Activated CD8-positive, alpha-beta memory T cell treated with anti-CD3 and anti-CD28 coated beads for 48 hours (primary cell): ENCODE data around the gene SEMA3G.

Experiments
- DNase-seq, 3 experiments: peaks; one replicate each; pipeline ENCODE4 v3.0.0-alpha.2; 2020; ENCODE audit warnings: low read depth in 2 of 3, low spot score in 2 of 3

SEMA3G gene

GRCh38 chr3:52444860-52445793 lies at the start of gene SEMA3G:
SEMA3G (minus strand) TSS chr3:52445103; CDS start chr3:52445027, 76 bp downstream.
- DNase-seq, result peak in 2 of 3 experiments; percentile 49 to 52

- DNase-seq, result no peak
Measured at GRCh38 chr3:52494445-52494844, 49.5 kb upstream of the SEMA3G start.

DNA sequence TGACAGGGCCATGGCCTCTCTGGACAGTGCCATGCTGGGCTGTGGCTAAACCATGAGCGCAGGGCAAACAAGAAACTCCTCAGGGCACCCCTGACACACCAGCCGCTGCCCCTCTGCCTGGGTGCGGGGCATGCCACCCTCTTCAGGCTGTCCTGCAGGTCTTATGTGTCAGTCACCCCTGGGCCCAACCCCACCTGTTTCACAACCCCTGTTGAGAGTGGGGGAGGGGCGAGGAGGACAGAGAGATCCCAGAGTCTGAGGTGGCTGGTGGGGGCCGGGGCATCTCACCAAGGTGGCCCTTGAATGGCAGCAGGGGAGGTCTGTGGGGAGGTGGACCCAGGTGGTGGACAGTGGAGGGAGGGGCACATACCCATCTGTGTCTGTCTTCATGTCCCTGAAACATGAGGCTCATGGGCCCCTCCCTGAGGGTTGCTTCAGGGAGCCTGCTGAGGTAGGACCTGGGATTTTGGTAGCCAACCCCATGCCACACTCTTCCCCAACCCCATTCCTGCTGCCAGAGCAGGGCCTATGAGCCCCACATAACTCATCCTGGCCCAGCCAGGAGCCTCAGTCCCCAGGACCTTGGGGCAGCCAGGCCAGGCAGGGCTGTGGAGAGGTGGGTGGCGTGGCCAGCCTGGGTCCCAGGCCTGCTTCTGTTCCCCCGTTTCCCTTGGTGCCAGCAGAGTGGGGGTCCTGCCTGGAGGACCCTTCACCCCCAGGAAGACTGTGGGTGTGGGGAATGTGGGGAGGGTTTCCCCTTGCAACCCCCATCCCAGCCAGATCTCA lies 48.5 kb upstream of the SEMA3G start:
- DNase-seq, result no peak

GRCh38 chr3:52492059-52492458 lies 47.2 kb upstream of the SEMA3G start:
- no peak for DNase-seq

GRCh38 chr3:52490939-52491526 lies 46.1 kb upstream of the SEMA3G start:
- DNase-seq, result no peak

DNA sequence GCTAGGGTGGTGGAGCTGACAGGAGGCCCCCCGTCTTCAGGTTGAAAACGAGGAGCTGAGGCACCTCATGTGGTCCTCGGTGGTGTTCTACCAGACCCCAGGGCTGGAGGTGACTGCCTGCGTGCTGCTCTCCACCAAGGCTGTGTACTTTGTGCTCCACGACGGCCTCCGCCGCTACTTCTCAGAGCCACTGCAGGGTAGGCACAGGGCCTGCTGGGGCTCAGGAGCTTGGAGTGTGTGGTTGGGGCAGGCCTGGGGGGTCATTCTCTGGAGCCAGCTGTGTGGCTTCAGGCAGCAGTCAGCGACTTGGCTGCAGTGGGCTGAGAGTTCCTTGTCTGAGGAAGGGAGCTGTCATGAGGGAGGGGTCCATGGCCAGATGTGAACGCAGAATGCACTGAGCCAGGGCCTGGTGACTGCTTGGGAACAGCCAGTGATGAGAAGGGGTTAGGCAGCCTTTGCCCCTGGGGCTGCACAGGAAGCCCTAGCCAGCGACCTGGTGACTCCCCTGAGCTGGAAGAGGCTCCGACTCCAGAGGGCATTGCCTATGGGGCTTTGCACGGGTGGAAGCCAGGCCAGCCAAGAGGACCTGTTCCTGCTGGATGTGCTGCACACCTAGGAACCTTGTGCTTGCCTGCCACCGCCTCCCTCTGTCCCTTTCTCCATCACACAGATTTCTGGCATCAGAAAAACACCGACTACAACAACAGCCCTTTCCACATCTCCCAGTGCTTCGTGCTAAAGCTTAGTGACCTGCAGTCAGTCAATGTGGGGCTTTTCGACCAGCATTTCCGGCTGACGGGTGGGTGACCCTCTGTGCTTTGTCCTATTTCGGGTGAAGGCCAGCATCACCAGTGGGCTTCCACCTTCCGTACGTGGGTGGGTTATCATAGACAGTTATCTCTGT lies 45.4 kb upstream of the SEMA3G start:
- DNase-seq, result no peak

DNA sequence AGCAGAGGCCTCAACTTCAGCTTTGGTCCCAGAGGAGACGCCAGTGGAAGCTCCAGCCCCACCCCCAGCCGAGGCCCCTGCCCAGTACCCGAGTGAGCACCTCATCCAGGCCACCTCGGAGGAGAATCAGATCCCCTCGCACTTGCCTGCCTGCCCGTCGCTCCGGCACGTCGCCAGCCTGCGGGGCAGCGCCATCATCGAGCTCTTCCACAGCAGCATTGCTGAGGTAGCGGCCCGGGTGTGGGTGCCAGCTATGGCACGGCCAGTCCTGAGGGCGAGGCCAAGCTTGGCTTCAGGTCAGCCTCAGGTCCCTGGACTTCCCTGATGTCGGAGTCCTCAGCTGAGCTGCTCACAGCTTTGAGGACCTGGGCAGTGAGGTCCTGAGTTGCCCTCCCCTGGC lies 44.5 kb upstream of the SEMA3G start:
- no peak for DNase-seq

- no peak for DNase-seq
Measured at GRCh38 chr3:52488746-52489145, 43.8 kb upstream of the SEMA3G start.

DNA sequence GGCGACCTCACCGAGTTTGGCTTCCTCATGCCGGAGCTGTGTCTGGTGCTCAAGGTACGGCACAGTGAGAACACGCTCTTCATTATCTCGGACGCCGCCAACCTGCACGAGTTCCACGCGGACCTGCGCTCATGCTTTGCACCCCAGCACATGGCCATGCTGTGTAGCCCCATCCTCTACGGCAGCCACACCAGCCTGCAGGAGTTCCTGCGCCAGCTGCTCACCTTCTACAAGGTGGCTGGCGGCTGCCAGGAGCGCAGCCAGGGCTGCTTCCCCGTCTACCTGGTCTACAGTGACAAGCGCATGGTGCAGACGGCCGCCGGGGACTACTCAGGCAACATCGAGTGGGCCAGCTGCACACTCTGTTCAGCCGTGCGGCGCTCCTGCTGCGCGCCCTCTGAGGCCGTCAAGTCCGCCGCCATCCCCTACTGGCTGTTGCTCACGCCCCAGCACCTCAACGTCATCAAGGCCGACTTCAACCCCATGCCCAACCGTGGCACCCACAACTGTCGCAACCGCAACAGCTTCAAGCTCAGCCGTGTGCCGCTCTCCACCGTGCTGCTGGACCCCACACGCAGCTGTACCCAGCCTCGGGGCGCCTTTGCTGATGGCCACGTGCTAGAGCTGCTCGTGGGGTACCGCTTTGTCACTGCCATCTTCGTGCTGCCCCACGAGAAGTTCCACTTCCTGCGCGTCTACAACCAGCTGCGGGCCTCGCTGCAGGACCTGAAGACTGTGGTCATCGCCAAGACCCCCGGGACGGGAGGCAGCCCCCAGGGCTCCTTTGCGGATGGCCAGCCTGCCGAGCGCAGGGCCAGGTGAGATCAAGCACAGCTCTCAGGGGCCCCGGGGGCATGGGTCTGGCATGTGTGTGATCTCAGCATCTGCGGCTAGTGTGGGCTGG lies 43.1 kb upstream of the SEMA3G start:
- DNase-seq, result no peak

GRCh38 chr3:52487050-52487787 lies 42.3 kb upstream of the SEMA3G start:
- no peak for DNase-seq

- DNase-seq, result no peak
Measured at GRCh38 chr3:52484680-52485461, 40.0 kb upstream of the SEMA3G start.

DNA sequence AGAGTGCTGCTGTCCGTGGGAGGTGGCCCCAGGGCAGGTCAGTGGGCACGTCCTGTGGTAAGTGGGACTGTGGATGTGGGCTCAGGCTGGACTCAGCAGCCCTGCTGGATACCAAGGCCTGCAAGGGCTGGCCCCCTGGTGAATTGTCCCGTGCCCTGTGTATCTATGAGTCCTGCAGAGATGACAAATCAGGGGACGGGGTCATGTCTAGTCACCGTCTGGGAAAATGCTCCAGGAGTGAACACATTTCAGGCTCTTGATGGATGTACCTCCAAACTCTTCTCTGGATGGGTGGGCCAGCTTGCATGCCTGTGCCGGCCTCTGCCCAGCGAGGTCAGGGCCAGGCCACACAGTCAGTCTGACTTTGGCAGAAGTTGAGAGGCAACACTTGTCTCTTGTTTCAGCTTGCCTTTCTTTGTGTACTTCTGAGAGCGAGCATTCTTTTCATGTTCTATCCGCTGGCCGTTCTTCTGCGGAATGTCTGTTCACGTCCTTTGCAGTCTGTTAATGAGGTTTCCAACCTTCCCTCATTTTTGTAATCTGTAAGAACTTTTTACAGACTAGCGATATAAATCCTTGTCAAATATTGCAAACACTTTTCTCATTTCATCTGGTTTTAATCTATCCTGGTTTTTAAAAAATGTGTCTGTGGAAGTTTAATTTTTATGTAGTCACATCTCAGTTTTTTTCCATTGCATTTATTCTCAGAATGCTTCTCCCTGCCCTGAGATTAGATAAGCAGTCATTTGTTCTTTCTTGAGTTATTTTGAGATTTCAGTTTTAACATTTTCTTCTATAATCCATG lies 38.9 kb upstream of the SEMA3G start:
- no peak for DNase-seq

GRCh38 chr3:52483081-52483480 lies 38.2 kb upstream of the SEMA3G start:
- no peak for DNase-seq

- DNase-seq, result no peak
Measured at GRCh38 chr3:52481819-52482521, 37.1 kb upstream of the SEMA3G start.

GRCh38 chr3:52480768-52481715 lies 36.1 kb upstream of the SEMA3G start:
- DNase-seq, result no peak
